Astrocyte (in vitro differentiated cells and primary cell): ENCODE measurements around the gene PCSK4. TPM values are rescaled to one million over a fixed set of nuclear protein-coding genes. Genes with fewer than 3 reads are reported as not detected.

Source experiments
- DNase-seq: peaks from one replicate; pipeline ENCODE4 v3.0.0-alpha.2; 2010; ENCODE audit warnings: low read depth
- FAIRE-seq: peaks from 2 replicates; lab custom pipeline; 2011; peaks lifted over from hg19 to GRCh38; lab: Jason Lieb, UNC
- H2AFZ ChIP-seq: 2 replicates; pipeline ENCODE4 v1.6.0; 2012; ENCODE audit warnings: low read depth, low read length, inconsistent platforms
- H3K27ac ChIP-seq: 2 replicates; pipeline ENCODE4 v1.5.1; 2011; ENCODE audit warnings: low read depth, low read length, inconsistent platforms
- H3K27me3 ChIP-seq: 2 replicates; pipeline ENCODE4 v1.6.0; 2011; ENCODE audit warnings: low read length, inconsistent platforms; ENCODE audit not compliant: insufficient read depth
- H3K36me3 ChIP-seq: 2 replicates; pipeline ENCODE4 v1.5.1; 2011; ENCODE audit warnings: low read length, inconsistent platforms; ENCODE audit not compliant: insufficient read depth
- H3K4me1 ChIP-seq: 2 replicates; pipeline ENCODE4 v1.5.1; 2011; ENCODE audit warnings: low read length, inconsistent platforms; ENCODE audit not compliant: insufficient read depth
- H3K4me2 ChIP-seq: 2 replicates; pipeline ENCODE4 v1.6.0; 2012; ENCODE audit warnings: low read length, inconsistent platforms
- H3K4me3 ChIP-seq: 2 replicates; pipeline ENCODE4 v1.5.1; 2011; ENCODE audit warnings: low read depth, mild to moderate bottlenecking, low read length, inconsistent platforms; ENCODE audit not compliant: insufficient read depth
- H3K79me2 ChIP-seq: 2 replicates; pipeline ENCODE4 v1.6.0; 2012; ENCODE audit warnings: mild to moderate bottlenecking, low read length, inconsistent platforms; ENCODE audit not compliant: insufficient read depth
- H3K9ac ChIP-seq: 2 replicates; pipeline ENCODE4 v1.6.0; 2012; ENCODE audit warnings: mild to moderate bottlenecking, low read length, inconsistent platforms
- H3K9me3 ChIP-seq: 2 replicates; pipeline ENCODE4 v1.5.1; 2012; ENCODE audit warnings: low read depth, mild to moderate bottlenecking, low read length, inconsistent platforms; ENCODE audit not compliant: insufficient read depth
- H4K20me1 ChIP-seq: 2 replicates; pipeline ENCODE4 v1.6.0; 2012; ENCODE audit warnings: low read length, inconsistent platforms; ENCODE audit not compliant: insufficient read depth
- H3K27ac Mint-ChIP-seq: one replicate; pipeline ENCODE4 v1.8.0; 2021; ENCODE audit warnings: mild to moderate bottlenecking, mixed read lengths; ENCODE audit not compliant: unreplicated experiment
- H3K27me3 Mint-ChIP-seq: one replicate; pipeline ENCODE4 v1.8.0; 2021; ENCODE audit warnings: low read depth, mixed read lengths; ENCODE audit not compliant: unreplicated experiment
- H3K36me3 Mint-ChIP-seq: one replicate; pipeline ENCODE4 v1.8.0; 2021; ENCODE audit warnings: low read depth, mixed read lengths; ENCODE audit not compliant: unreplicated experiment
- H3K4me1 Mint-ChIP-seq: one replicate; pipeline ENCODE4 v1.8.0; 2021; ENCODE audit warnings: low read depth, mixed read lengths; ENCODE audit not compliant: unreplicated experiment
- H3K4me3 Mint-ChIP-seq: one replicate; pipeline ENCODE4 v1.8.0; 2021; ENCODE audit warnings: mild to moderate bottlenecking, moderate library complexity, mixed read lengths; ENCODE audit not compliant: unreplicated experiment
- H3K9me3 Mint-ChIP-seq: one replicate; pipeline ENCODE4 v1.8.0; 2021; ENCODE audit warnings: mild to moderate bottlenecking, mixed read lengths; ENCODE audit not compliant: unreplicated experiment
- EZH2 ChIP-seq: IDR thresholded peaks from 2 replicates; pipeline ENCODE4 v1.6.1; 2012; ENCODE audit warnings: mild to moderate bottlenecking, low read length, inconsistent platforms; ENCODE audit not compliant: insufficient read depth
- total RNA-seq: library from RNA; stranded (reverse); gene quantifications from 2 replicates; pipeline ENCODE4 v1.2.1, GENCODE V29; 2021
- TF ChIP-seq, protein P1 (sequence below): IDR thresholded peaks from 2 replicates; pipeline ENCODE4 v1.5.1; 2011; ENCODE audit warnings: low read depth, mild to moderate bottlenecking, inconsistent platforms, low read length, moderate library complexity; ENCODE audit not compliant: insufficient read depth

Gene PCSK4
- total RNA-seq, 1 donor from 2014 or later, result 2.7 TPM

- H3K9ac ChIP-seq, result no peak overlapping the region
- peaks cover 42% of the 10 kb centered on the region for H3K79me2 ChIP-seq
- no peaks in the 10 kb centered on the region for H3K27me3 Mint-ChIP-seq
- peaks cover 18% of the 10 kb centered on the region for H3K4me1 ChIP-seq
- TF ChIP-seq, protein P1, sequence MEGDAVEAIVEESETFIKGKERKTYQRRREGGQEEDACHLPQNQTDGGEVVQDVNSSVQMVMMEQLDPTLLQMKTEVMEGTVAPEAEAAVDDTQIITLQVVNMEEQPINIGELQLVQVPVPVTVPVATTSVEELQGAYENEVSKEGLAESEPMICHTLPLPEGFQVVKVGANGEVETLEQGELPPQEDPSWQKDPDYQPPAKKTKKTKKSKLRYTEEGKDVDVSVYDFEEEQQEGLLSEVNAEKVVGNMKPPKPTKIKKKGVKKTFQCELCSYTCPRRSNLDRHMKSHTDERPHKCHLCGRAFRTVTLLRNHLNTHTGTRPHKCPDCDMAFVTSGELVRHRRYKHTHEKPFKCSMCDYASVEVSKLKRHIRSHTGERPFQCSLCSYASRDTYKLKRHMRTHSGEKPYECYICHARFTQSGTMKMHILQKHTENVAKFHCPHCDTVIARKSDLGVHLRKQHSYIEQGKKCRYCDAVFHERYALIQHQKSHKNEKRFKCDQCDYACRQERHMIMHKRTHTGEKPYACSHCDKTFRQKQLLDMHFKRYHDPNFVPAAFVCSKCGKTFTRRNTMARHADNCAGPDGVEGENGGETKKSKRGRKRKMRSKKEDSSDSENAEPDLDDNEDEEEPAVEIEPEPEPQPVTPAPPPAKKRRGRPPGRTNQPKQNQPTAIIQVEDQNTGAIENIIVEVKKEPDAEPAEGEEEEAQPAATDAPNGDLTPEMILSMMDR, result no peak
- no peak for TF ChIP-seq EZH2
- no peaks in the 10 kb centered on the region for H3K27me3 ChIP-seq
- no peak overlapping the region for H3K27ac Mint-ChIP-seq
- H3K4me3 Mint-ChIP-seq, result peak overlapping the region; percentile 95
- H3K4me2 ChIP-seq, result no peak overlapping the region
- no peak overlapping the region for H3K4me3 ChIP-seq
- H4K20me1 ChIP-seq, result peaks cover 62% of the 10 kb centered on the region
- H3K27ac ChIP-seq, result no peak overlapping the region
- peaks cover 20% of the 10 kb centered on the region for H3K36me3 ChIP-seq
- H3K9me3 Mint-ChIP-seq, result no peaks in the 10 kb centered on the region
- FAIRE-seq (no peak), DNase-seq (no peak)
- H3K36me3 Mint-ChIP-seq, result peaks cover 13% of the 10 kb centered on the region
- H3K9me3 ChIP-seq, result no peaks in the 10 kb centered on the region
- H2AFZ ChIP-seq, result no peak overlapping the region
- H3K4me1 Mint-ChIP-seq, result peaks cover 11% of the 10 kb centered on the region
These were observed 48.3 kb downstream of the PCSK4 start for GRCh38 chr19:1441677-1442438.

DNA sequence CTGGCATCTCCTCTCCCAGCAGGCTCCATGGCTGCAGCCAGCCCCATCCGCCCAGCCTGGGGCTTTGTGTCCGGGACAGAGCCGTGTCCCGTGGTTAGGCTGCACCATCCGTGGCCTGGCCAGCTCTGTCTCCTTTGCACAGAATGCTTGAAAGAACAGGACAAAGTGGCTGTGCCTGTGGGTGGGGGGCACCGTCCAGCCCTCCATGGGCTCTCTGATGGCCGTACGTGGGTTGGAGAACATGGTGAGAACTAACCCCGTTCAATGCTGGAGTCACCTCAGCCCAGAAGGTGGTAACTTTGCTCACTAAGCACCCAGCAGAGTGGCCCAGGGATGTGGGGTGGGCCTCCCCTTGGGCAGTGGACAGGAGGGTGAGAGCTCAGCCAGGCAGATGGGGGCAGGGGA is 49.1 kb downstream of the PCSK4 start:
- no peak overlapping the region for H2AFZ ChIP-seq
- H3K36me3 Mint-ChIP-seq, result peaks cover 13% of the 10 kb centered on the region

More for the DNA sequence above, 49.1 kb downstream of the PCSK4 start:
- peak overlapping the region; percentile 99 for H3K9ac ChIP-seq
- peaks cover 62% of the 10 kb centered on the region for H4K20me1 ChIP-seq
- Mint-ChIP-seq H3K27ac (no peak overlapping the region), H3K4me1 (peaks cover 11% of the 10 kb centered on the region), H3K27me3 (no peaks in the 10 kb centered on the region), H3K9me3 (no peaks in the 10 kb centered on the region), H3K4me3 (peak overlapping the region; percentile 95)
- H3K36me3 ChIP-seq, result peaks cover 20% of the 10 kb centered on the region
- H3K27ac ChIP-seq, result no peak overlapping the region
- FAIRE-seq, result no peak
- peaks cover 42% of the 10 kb centered on the region for H3K79me2 ChIP-seq
- peaks cover 18% of the 10 kb centered on the region for H3K4me1 ChIP-seq
- H3K4me2 ChIP-seq, result peak overlapping the region; percentile 97
- H3K4me3 ChIP-seq, result no peak overlapping the region
- DNase-seq, result no peak
- H3K9me3 ChIP-seq, result no peaks in the 10 kb centered on the region
- TF ChIP-seq, protein P1, result no peak
- TF ChIP-seq EZH2, result no peak
- no peaks in the 10 kb centered on the region for H3K27me3 ChIP-seq
